ENCODE measurements around the gene RAD54L.

The RAD54L gene

DNA sequence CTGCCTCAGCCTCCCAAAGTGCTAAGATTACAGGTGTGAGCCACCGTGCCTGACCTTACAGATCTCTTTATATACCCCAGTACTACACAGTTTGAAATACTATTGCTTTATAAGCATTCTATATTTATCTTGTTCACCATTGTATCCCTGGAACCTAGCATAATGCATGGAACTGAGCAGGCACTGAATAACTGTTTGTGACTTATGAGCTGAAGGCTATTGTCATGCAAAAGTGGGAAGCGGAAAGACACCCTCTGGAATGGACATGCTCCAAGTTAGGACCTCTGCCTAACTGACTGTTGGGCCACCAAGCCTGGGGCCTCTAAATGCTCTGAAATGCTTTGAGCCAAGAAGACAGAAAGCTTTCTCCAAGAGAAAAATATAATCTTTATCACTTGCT is 47.7 kb downstream of the RAD54L start:
- Histone ChIP-seq H3K9ac (ENCODE audit: low read depth, low read length) (no peak overlapping the region), H3K9me3 (ENCODE audit: insufficient read depth, low read depth, low read length) (no peaks in the 10 kb centered on the region), H3K4me1 (ENCODE audit: insufficient read depth, low read length) (peaks cover 11% of the 10 kb centered on the region), H3K4me3 (ENCODE audit: low read length) (no peak overlapping the region), H3K27me3 (ENCODE audit: insufficient read depth, low read length) (no peaks in the 10 kb centered on the region), H3K36me3 (ENCODE audit: insufficient read depth, low read depth, low read length) (peaks cover 37% of the 10 kb centered on the region), H3K27ac (ENCODE audit: low read length) (no peak overlapping the region)

DNA sequence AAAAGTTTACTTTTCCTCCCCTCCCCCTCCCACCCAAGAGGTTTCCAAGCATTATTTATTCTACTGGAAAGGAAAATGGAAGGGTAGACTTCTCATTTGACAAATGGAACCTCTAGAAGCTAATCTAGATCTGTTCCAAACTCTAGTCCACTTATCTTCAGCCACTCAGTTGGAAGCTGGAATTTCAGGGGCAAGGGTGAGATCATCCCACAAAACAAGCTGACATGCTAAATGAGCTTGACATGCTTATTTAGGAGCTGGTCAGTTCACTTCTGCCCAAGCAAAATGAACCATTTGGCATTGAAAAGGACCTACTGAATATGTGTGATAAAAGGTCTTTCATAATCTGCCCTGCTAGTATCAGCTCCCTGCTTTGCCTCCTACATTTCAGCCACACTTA is 50.8 kb downstream of the RAD54L start:
- no peak overlapping the region for H3K27ac ChIP-seq (ENCODE audit: low read length)
- H3K4me3 ChIP-seq (ENCODE audit: low read length) = peak overlapping the region; percentile 19
- H3K4me1 ChIP-seq (ENCODE audit: insufficient read depth, low read length) = peaks cover 19% of the 10 kb centered on the region
- no peaks in the 10 kb centered on the region for H3K27me3 ChIP-seq (ENCODE audit: insufficient read depth, low read length)
- peak overlapping the region; percentile 45; the same call in 1 of the 2 replicates for H3K9ac ChIP-seq (ENCODE audit: low read depth, low read length)
- H3K36me3 ChIP-seq (ENCODE audit: insufficient read depth, low read depth, low read length) = peaks cover 37% of the 10 kb centered on the region
- H3K9me3 ChIP-seq (ENCODE audit: insufficient read depth, low read depth, low read length) = no peaks in the 10 kb centered on the region

DNA sequence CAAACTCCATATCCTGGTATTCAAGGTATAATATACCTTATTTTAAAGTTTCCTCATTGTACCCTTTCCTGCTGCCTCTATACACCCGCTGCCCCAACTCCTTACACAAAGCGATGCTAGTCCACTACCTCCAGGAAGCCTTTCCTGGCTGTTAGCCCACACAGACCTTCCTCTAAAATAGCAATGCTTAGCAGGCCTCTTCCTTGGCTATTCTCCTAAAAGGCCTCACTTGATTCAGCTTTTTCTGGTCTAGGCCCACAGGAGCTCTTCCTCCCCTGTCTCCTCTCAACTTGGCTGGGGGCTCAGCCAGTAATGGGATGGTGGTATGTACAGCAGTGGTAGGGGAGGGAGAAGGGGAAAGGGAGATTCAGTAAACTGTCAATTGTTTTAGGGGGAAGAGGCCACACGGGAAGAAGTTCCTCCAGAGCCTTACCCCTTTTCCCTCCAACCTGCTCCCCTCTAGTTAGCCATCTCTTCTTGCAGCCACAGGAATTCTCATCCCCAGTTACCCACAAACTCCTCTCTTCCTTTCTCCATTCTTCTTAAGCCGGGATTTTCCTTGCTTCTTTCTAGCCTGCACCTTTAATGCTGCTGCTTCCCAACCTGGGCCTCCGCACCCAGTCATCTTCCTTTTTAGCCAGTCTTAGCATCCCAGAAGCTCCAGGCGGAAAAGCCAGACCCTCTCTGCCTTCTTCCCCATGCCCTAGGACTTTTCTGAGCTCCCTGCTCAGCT is 53.3 kb downstream of the RAD54L start:
- Histone ChIP-seq H3K9ac (ENCODE audit: low read depth, low read length) (peak overlapping the region; percentile 99; the same call in 1 of the 2 replicates), H3K4me1 (ENCODE audit: insufficient read depth, low read length) (peaks cover 19% of the 10 kb centered on the region), H3K36me3 (ENCODE audit: insufficient read depth, low read depth, low read length) (peaks cover 22% of the 10 kb centered on the region), H3K27ac (ENCODE audit: low read length) (no peak overlapping the region), H3K4me3 (ENCODE audit: low read length) (peak overlapping the region; percentile 98), H3K9me3 (ENCODE audit: insufficient read depth, low read depth, low read length) (no peaks in the 10 kb centered on the region), H3K27me3 (ENCODE audit: insufficient read depth, low read length) (no peaks in the 10 kb centered on the region)

DNA sequence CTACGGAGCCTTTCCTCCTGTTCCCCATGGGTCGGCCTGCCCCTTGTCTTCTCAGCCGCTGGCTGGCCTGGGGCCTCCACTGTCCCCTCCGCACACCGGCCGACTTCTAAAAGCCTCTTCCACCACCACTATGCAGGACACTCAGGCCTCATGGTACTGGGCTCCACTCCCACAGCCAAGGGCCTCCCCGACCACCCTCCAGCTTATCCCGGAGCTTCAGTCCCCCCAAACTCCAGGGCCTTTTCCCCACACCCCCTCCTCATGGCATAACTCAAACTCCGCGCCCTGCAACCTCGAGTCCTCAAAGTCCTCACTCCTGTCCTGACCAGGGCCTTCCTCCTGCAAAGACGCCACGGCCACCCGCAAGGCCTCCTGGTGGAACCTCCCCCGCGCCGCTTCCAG is 53.8 kb downstream of the RAD54L start:
- peak overlapping the region; percentile 98 for H3K4me3 ChIP-seq (ENCODE audit: low read length)
- H3K27ac ChIP-seq (ENCODE audit: low read length) = no peak overlapping the region
- no peaks in the 10 kb centered on the region for H3K9me3 ChIP-seq (ENCODE audit: insufficient read depth, low read depth, low read length)
- H3K4me1 ChIP-seq (ENCODE audit: insufficient read depth, low read length) = peaks cover 19% of the 10 kb centered on the region
- H3K9ac ChIP-seq (ENCODE audit: low read depth, low read length) = peak overlapping the region; percentile 99; the same call in 1 of the 2 replicates
- peaks cover 17% of the 10 kb centered on the region for H3K36me3 ChIP-seq (ENCODE audit: insufficient read depth, low read depth, low read length)
- H3K27me3 ChIP-seq (ENCODE audit: insufficient read depth, low read length) = no peaks in the 10 kb centered on the region

DNA sequence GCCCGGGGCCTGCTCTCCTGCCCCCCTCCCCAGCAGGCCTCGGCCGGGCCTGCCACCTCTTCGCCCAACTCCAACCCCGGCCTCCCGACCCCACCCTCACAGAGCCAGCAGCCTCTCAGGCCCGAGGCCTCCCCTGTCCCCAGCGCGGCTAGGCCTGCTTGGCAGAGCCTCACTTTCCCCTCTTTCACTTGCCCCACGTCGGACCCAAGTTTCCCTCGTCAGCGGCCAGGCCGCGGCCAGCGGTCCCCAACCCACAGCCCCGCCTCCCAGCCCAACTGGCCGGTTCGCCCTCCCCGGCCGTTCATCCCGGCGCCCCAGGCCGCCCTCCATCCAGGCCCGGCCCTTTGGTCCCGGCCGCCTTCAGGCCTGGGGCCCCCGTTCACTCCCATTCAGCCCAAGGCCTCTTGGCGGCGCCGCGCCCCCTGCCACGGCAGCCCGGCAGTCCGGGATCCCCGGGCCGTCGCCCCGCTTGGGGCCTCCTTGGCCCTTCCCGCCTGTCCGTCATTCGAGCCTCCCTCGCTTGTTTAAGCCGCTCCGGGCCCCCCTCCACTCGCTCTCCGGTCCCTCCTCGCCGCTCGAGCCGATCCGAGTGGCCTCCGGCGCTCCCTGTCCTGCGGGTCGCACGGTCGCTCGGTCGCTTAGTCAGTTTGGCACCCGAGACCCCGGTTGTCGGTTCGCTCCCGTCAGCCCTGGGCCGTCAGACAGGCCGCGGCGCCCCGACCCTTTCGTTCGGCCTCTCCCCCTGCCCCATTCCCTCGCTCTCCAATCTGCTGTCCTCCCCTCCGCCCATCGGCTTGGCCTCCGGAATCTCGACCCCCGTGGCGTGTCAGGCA is 54.5 kb downstream of the RAD54L start:
- H3K36me3 ChIP-seq (ENCODE audit: insufficient read depth, low read depth, low read length) = peaks cover 17% of the 10 kb centered on the region
- H3K9me3 ChIP-seq (ENCODE audit: insufficient read depth, low read depth, low read length) = no peaks in the 10 kb centered on the region
- no peak overlapping the region for H3K27ac ChIP-seq (ENCODE audit: low read length)
- peak overlapping the region; percentile 99 for H3K9ac ChIP-seq (ENCODE audit: low read depth, low read length)
- no peaks in the 10 kb centered on the region for H3K27me3 ChIP-seq (ENCODE audit: insufficient read depth, low read length)
- peak overlapping the region; percentile 98 for H3K4me3 ChIP-seq (ENCODE audit: low read length)
- peaks cover 19% of the 10 kb centered on the region for H3K4me1 ChIP-seq (ENCODE audit: insufficient read depth, low read length)

DNA sequence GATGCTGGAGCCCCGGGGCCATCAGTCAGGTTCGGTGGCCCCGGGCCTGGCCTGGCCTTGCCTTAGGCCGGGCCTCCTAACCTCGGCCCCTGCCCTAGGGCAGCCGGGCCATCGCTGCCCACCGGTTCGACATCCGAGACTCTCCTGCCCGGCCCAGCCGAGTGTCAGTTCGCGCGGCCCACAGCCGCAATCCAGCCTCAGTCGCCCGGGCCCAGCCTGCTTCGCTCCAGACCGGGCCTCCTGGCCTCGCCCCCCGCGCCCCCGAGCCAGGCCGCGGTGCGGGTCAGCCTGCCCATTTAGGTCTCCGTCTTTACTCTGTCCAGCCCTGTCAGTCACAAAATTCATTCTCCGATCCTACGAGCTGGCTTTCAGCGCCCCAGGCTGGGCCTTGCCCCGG is 55.1 kb downstream of the RAD54L start:
- Histone ChIP-seq H3K9ac (ENCODE audit: low read depth, low read length) (peak overlapping the region; percentile 99; the same call in 1 of the 2 replicates), H3K9me3 (ENCODE audit: insufficient read depth, low read depth, low read length) (no peaks in the 10 kb centered on the region)

DNA sequence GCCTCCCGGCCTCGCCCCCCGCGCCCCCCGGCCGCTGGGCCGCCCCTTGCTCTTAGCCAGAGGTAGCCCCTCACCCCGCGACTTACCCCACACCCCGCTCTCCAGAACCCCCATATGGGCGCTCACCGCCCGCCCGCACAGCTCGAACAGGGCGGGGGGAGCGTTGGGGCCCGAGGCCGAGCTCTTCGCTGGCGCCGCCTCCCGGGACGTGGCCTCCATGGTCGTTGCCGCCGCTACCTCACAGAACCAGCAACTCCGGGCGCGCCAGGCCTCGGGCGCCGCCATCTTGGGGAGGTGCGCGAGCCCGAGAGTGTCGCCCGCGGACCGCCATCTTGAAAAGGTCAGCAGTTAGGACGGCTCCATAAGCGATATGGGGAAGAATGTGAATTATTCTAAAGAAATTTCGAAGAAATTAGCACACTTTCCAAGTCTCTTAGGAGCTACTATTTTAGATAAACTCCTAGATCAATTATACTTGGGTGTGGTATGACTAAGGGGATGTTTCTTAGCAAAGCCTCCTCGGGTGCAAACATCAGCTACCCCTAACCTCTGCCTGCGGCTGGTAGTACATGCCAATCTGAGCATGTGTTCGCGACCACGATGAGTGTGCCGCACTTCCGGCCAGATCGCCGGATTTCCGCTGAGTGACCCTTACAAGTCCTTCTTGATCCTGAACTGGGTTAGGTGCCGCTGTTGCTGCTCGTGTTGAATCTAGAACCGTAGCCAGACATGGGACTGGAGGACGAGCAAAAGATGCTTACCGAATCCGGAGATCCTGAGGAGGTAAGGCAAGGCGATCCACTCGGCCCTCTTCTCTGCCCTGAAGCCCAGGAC is 55.7 kb downstream of the RAD54L start, which contains the start of the genes LRRC41 and UQCRH:
LRRC41 (minus strand) TSS at position 579 of the 834 bp plus-strand sequence; CDS start at position 285, 294 bp downstream.
UQCRH (plus strand) TSS at position 661 of the 834 bp plus-strand sequence; CDS start at position 730, 69 bp downstream.
- Histone ChIP-seq H3K27me3 (ENCODE audit: insufficient read depth, low read length) (no peaks in the 10 kb centered on the region), H3K36me3 (ENCODE audit: insufficient read depth, low read depth, low read length) (peaks cover 18% of the 10 kb centered on the region; the same call in 1 of the 2 replicates), H3K9me3 (ENCODE audit: insufficient read depth, low read depth, low read length) (no peaks in the 10 kb centered on the region), H3K27ac (ENCODE audit: low read length) (peak within 1 kb of the TSS; percentile 43), H3K9ac (ENCODE audit: low read depth, low read length) (peak within 1 kb of the TSS; percentile 99), H3K4me1 (ENCODE audit: insufficient read depth, low read length) (peaks cover 27% of the 10 kb centered on the region), H3K4me3 (ENCODE audit: low read length) (peak within 1 kb of the TSS; percentile 98)

More for the DNA sequence above, 55.1 kb downstream of the RAD54L start:
- H3K27ac ChIP-seq (ENCODE audit: low read length) = no peak overlapping the region
- H3K4me1 ChIP-seq (ENCODE audit: insufficient read depth, low read length) = peaks cover 24% of the 10 kb centered on the region
- H3K27me3 ChIP-seq (ENCODE audit: insufficient read depth, low read length) = no peaks in the 10 kb centered on the region
- peak overlapping the region; percentile 98 for H3K4me3 ChIP-seq (ENCODE audit: low read length)
- H3K36me3 ChIP-seq (ENCODE audit: insufficient read depth, low read depth, low read length) = peaks cover 17% of the 10 kb centered on the region

DNA sequence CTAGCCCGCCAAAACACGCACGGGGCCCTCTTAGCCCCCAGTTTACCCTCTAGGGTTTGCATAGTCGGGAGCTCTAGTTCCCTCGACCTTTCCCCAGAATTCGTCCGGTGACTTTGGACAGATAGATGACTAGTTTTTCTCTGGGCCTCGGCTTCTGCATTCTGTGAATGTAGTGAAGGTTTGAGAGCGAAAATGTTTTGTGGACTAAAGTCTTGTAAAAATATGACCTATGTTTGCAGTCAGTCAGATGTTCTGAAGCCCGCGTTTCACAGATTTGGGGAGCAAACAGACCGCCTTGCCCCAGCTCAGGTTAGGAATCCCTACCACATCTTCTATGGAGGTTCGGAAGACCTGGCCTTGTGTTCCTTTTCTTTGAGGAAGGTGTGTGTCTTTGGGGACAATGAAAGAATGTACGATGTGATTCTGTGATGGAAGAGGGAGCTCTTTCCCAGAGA is 56.3 kb downstream of the RAD54L start:
- H3K9ac ChIP-seq (ENCODE audit: low read depth, low read length) = peak overlapping the region; percentile 99
- peaks cover 24% of the 10 kb centered on the region for H3K36me3 ChIP-seq (ENCODE audit: insufficient read depth, low read depth, low read length)
- peak overlapping the region; percentile 98 for H3K4me3 ChIP-seq (ENCODE audit: low read length)
- no peaks in the 10 kb centered on the region for H3K9me3 ChIP-seq (ENCODE audit: insufficient read depth, low read depth, low read length)
- H3K27me3 ChIP-seq (ENCODE audit: insufficient read depth, low read length) = no peaks in the 10 kb centered on the region
- peaks cover 27% of the 10 kb centered on the region for H3K4me1 ChIP-seq (ENCODE audit: insufficient read depth, low read length)
- H3K27ac ChIP-seq (ENCODE audit: low read length) = peak overlapping the region; percentile 43

DNA sequence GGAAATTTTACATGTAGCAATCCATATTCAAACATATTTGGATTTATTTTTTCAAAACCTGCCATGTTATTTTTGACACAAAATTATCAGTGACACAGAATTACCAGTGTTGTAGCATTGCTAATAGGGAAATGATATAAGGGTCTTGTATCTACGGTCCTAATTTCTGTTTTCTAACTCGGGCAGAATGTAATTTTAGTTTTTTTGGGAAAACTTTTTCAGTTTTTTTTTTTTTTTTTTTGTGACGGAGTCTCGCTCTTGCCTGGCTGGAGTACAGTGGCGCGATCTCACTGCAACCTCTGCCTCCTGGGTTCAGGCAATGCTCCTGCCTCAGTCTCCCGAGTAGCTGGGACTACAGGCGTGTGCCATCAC is 58.6 kb downstream of the RAD54L start:
- Histone ChIP-seq H3K4me1 (ENCODE audit: insufficient read depth, low read length) (peaks cover 22% of the 10 kb centered on the region), H3K9ac (ENCODE audit: low read depth, low read length) (no peak overlapping the region), H3K9me3 (ENCODE audit: insufficient read depth, low read depth, low read length) (no peaks in the 10 kb centered on the region), H3K4me3 (ENCODE audit: low read length) (peak overlapping the region; percentile 8; the same call in 1 of the 2 replicates), H3K27me3 (ENCODE audit: insufficient read depth, low read length) (no peaks in the 10 kb centered on the region), H3K36me3 (ENCODE audit: insufficient read depth, low read depth, low read length) (peaks cover 43% of the 10 kb centered on the region), H3K27ac (ENCODE audit: low read length) (no peak overlapping the region)

DNA sequence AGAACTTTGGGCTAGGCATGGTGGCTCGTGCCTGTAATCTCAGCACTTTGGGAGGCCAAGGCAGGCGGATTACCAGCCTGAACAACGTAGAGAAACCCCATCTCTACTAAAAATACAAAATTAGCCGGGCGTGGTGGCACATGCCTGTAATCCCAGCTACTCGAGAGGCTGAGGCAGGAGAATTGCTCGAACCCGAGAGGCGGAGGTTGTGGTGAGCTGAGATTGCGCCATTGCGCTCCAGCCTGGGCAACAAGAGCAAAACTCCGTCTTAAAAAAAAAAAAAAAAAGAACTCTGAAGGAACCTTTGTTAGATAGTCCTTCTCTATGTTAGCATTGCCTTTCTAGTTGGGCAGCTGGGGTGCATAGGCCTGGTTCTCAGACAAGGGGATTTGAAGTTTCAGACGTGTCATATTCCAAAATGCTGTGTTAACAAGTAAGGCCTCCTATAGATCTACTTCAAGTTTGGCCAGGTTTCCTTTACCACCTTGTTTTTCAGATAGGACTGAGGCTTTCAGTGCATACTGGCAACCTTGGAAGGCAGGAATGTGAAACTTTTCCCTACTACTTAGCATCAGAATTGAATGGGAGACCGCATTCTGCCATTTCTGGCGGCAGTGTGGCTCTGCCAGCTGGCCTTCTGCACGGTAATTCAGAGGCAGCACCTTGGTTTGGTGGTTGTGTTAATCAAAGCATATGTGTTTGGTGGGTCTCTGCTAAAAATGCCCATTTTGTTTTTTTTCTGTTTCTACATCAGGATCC is 62.0 kb downstream of the RAD54L start:
- H3K27me3 ChIP-seq (ENCODE audit: insufficient read depth, low read length) = no peaks in the 10 kb centered on the region
- peaks cover 20% of the 10 kb centered on the region for H3K4me1 ChIP-seq (ENCODE audit: insufficient read depth, low read length)
- H3K4me3 ChIP-seq (ENCODE audit: low read length) = no peak overlapping the region
- no peak overlapping the region for H3K27ac ChIP-seq (ENCODE audit: low read length)
- H3K36me3 ChIP-seq (ENCODE audit: insufficient read depth, low read depth, low read length) = peaks cover 75% of the 10 kb centered on the region
- peak overlapping the region; percentile 61; the same call in 1 of the 2 replicates for H3K9ac ChIP-seq (ENCODE audit: low read depth, low read length)
- H3K9me3 ChIP-seq (ENCODE audit: insufficient read depth, low read depth, low read length) = no peaks in the 10 kb centered on the region
